ENCODE data around the gene IL4R.

- TF ChIP-seq ATF3 (IDR thresholded peaks at IDR 0.05) = no peak
- TF ChIP-seq RAD21 (IDR thresholded peaks at IDR 0.05; ENCODE audit: low read depth) = no peak
- no peak for TF ChIP-seq YY1 (IDR thresholded peaks at IDR 0.05; ENCODE audit: extremely low read depth, insufficient replicate concordance, low read depth, low read length)
- no peak for TF ChIP-seq CTCF (IDR thresholded peaks at IDR 0.05 in 2 of 3, conservative IDR thresholded peaks at IDR 0.05 in 1 of 3; ENCODE audit: borderline replicate concordance in 1 of 3, insufficient read depth in 1 of 3, low read depth in 2 of 3, low read length in 2 of 3)
These were observed 89.8 kb downstream of the IL4R start for GRCh38 chr16:27403601-27403992.
